Neural cell (in vitro differentiated cells): Measurements from ENCODE around the gene TRIM59. TPM values are rescaled to one million over a fixed set of nuclear protein-coding genes. Genes with fewer than 3 reads are reported as not detected.

ENCODE experiments used
- H2AFZ ChIP-seq: fragments of 200-600, 300-800 bp; sonication (generic), shearing (Covaris generic); 2 replicates; pipeline ENCODE4 v1.6.0; 2014; ENCODE audit warnings: low read depth, mild to moderate bottlenecking, antibody characterized with exemption, low read length, moderate library complexity
- H3F3A ChIP-seq: fragments of 200-600 bp; shearing (Covaris generic); 2 replicates; pipeline ENCODE4 v1.6.1; 2016; ENCODE audit warnings: mild to moderate bottlenecking, moderate library complexity, mixed read lengths, antibody characterized with exemption, low read length; ENCODE audit not compliant: insufficient read depth, poor library complexity, severe bottlenecking
- H3K27ac ChIP-seq: fragments of 200-600, 300-800 bp; sonication (generic), shearing (Covaris generic); 2 replicates; pipeline ENCODE4 v1.5.1; 2014; ENCODE audit warnings: mild to moderate bottlenecking, low read length, moderate library complexity
- H3K27me3 ChIP-seq: fragments of 300-800, 200-600 bp; sonication (generic), shearing (Covaris generic); 2 replicates; pipeline ENCODE4 v1.6.0; 2014; ENCODE audit warnings: mild to moderate bottlenecking, low read depth, low read length, moderate library complexity; ENCODE audit not compliant: insufficient read depth
- H3K36me3 ChIP-seq: fragments of 300-800, 200-600 bp; sonication (generic), shearing (Covaris generic); 2 replicates; pipeline ENCODE4 v1.5.1; 2014; ENCODE audit warnings: mild to moderate bottlenecking, antibody characterized with exemption, low read length, moderate library complexity; ENCODE audit not compliant: insufficient read depth
- H3K4me2 ChIP-seq: fragments of 300-800, 200-600 bp; sonication (generic), shearing (Covaris generic); 2 replicates; pipeline ENCODE4 v1.6.0; 2014; ENCODE audit warnings: mild to moderate bottlenecking, low read length
- H3K4me3 ChIP-seq: fragments of 300-800, 200-600 bp; sonication (generic), shearing (Covaris generic); 2 replicates; pipeline ENCODE4 v1.5.1; 2014; ENCODE audit warnings: mild to moderate bottlenecking, low read length, moderate library complexity
- H3K79me2 ChIP-seq: fragments of 200-600 bp; shearing (Covaris generic); replicated peaks from 2 replicates; pipeline ENCODE4 v1.6.0; 2014; ENCODE audit warnings: mild to moderate bottlenecking, low read length, moderate library complexity; ENCODE audit not compliant: insufficient read depth
- H3K9ac ChIP-seq: fragments of 300-800, 200-600 bp; sonication (generic), shearing (Covaris generic); 2 replicates; pipeline ENCODE4 v1.6.1; 2016; ENCODE audit warnings: mild to moderate bottlenecking, low read length, mixed read lengths
- H3K9me2 ChIP-seq: fragments of 200-600 bp; shearing (Covaris generic); 2 replicates; pipeline ENCODE4 v1.6.1; 2016; ENCODE audit warnings: mild to moderate bottlenecking, low read length, mixed read lengths; ENCODE audit not compliant: insufficient read depth
- H3K9me3 ChIP-seq: fragments of 200-600, 300-800 bp; sonication (generic), shearing (Covaris generic); 2 replicates; pipeline ENCODE4 v1.6.1; 2016; ENCODE audit warnings: mild to moderate bottlenecking, mixed run types, low read length, moderate library complexity, mixed read lengths
- H4K20me1 ChIP-seq: fragments of 200-600 bp; shearing (Covaris generic); 2 replicates; pipeline ENCODE4 v1.6.1; 2016; ENCODE audit warnings: mild to moderate bottlenecking, mixed run types; ENCODE audit not compliant: insufficient read depth
- CTCF ChIP-seq: fragments of 450-650 bp; IDR thresholded peaks from 2 replicates; pipeline ENCODE4 v1.5.1; 2014; ENCODE audit warnings: antibody characterized with exemption, mild to moderate bottlenecking, moderate library complexity; ENCODE audit not compliant: poor library complexity, severe bottlenecking
- EP300 ChIP-seq: fragments of 450-650 bp; conservative IDR thresholded peaks from 2 replicates; pipeline ENCODE4 v1.6.1; 2014; ENCODE audit warnings: antibody characterized with exemption, mild to moderate bottlenecking, moderate library complexity; ENCODE audit not compliant: poor library complexity, severe bottlenecking
- EZH2 ChIP-seq: fragments of 200-600, 300-800 bp; shearing (Covaris generic), sonication (generic); IDR thresholded peaks from 2 replicates; pipeline ENCODE4 v1.6.1; 2014; ENCODE audit warnings: antibody characterized with exemption, low read length, borderline replicate concordance, mild to moderate bottlenecking; ENCODE audit not compliant: insufficient read depth, poor library complexity, severe bottlenecking
- MXI1 ChIP-seq: fragments of 450-650 bp; conservative IDR thresholded peaks from 2 replicates; pipeline ENCODE4 v1.6.1; 2014; ENCODE audit warnings: antibody characterized with exemption, mild to moderate bottlenecking; ENCODE audit not compliant: poor library complexity, severe bottlenecking
- POLR2AphosphoS5 ChIP-seq: IDR thresholded peaks from 2 replicates; pipeline ENCODE4 v1.6.1; 2012
- RAD21 ChIP-seq: fragments of 450-650 bp; conservative IDR thresholded peaks from 2 replicates; pipeline ENCODE4 v1.6.1; 2014; ENCODE audit warnings: antibody characterized with exemption, mild to moderate bottlenecking, moderate library complexity
- REST ChIP-seq: IDR thresholded peaks from 2 replicates; pipeline ENCODE4 v1.6.1; 2012; ENCODE audit warnings: borderline replicate concordance
- SMC3 ChIP-seq: fragments of 450-650 bp; conservative IDR thresholded peaks from 2 replicates; pipeline ENCODE4 v1.6.1; 2014; ENCODE audit warnings: antibody characterized with exemption, mild to moderate bottlenecking, moderate library complexity; ENCODE audit not compliant: poor library complexity
- TAF1 ChIP-seq: IDR thresholded peaks from 2 replicates; pipeline ENCODE4 v1.6.1; 2012; ENCODE audit warnings: low read depth
- polyA plus RNA-seq: library from polyadenylated mRNA; depleted of rRNA; stranded (reverse); fragments of >200 nt; gene quantifications from 2 replicates; pipeline ENCODE4 v1.2.3, GENCODE V29; 2014

TRIM59 gene
- polyA plus RNA-seq, 1 donor from 2014 or later: 0.53 TPM

GRCh38 chr3:160490166-160490565, 40.6 kb upstream of the TRIM59 start:
- no peaks in the 10 kb centered on the region for H3K27me3 ChIP-seq
- no peaks in the 10 kb centered on the region for H3K79me2 ChIP-seq
- H2AFZ ChIP-seq: no peak overlapping the region
- H3F3A ChIP-seq: no peaks in the 10 kb centered on the region
- H3K9me3 ChIP-seq: no peaks in the 10 kb centered on the region
- no peak overlapping the region for H3K9ac ChIP-seq
- TF ChIP-seq RAD21: no peak
- TF ChIP-seq EP300: no peak
- no peak for TF ChIP-seq CTCF
- no peak for TF ChIP-seq EZH2
- no peak for TF ChIP-seq SMC3
- no peak for TF ChIP-seq POLR2AphosphoS5
- no peaks in the 10 kb centered on the region for H4K20me1 ChIP-seq
- no peak overlapping the region for H3K27ac ChIP-seq
- no peaks in the 10 kb centered on the region for H3K36me3 ChIP-seq
- no peak overlapping the region for H3K4me2 ChIP-seq
- H3K9me2 ChIP-seq: no peaks in the 10 kb centered on the region
- no peak overlapping the region for H3K4me3 ChIP-seq

GRCh38 chr3:160486459-160486869, 36.9 kb upstream of the TRIM59 start:
- H4K20me1 ChIP-seq: no peaks in the 10 kb centered on the region
- H3K9me2 ChIP-seq: no peaks in the 10 kb centered on the region
- no peaks in the 10 kb centered on the region for H3K36me3 ChIP-seq
- H3K79me2 ChIP-seq: no peaks in the 10 kb centered on the region
- TF ChIP-seq MXI1 (no peak), EZH2 (no peak), CTCF (peak; percentile 62), REST (no peak), RAD21 (peak; percentile 54), EP300 (no peak), SMC3 (peak; percentile 56), TAF1 (no peak), POLR2AphosphoS5 (no peak)
- no peak overlapping the region for H3K4me3 ChIP-seq
- no peak overlapping the region for H3K4me2 ChIP-seq
- H3K27me3 ChIP-seq: no peaks in the 10 kb centered on the region
- no peak overlapping the region for H2AFZ ChIP-seq
- no peak overlapping the region for H3K27ac ChIP-seq
- no peaks in the 10 kb centered on the region for H3F3A ChIP-seq
- H3K9ac ChIP-seq: no peak overlapping the region
- no peaks in the 10 kb centered on the region for H3K9me3 ChIP-seq
